Dermis microvascular lymphatic vessel endothelial cell (primary cell): Measurements from ENCODE around the gene SLC6A4. TPM values are rescaled to one million over a fixed set of nuclear protein-coding genes. Genes with fewer than 3 reads are reported as not detected.
"Not testable (repeated sequence)": the region's sequence is repeated elsewhere in the genome, so short reads cannot be mapped to it uniquely, and the experiment has no call there.

Experiments
- DNase-seq, 2 donors: peaks; one replicate each; pipeline versions ENCODE4 v3.0.0 to v3.0.0-alpha.2; 2010; ENCODE audit warnings: low read depth in 2 of 2
- total RNA-seq: library from RNA; depleted of rRNA; stranded (reverse); fragments of >200 nt; gene quantifications from 2 replicates; pipeline ENCODE4 v1.2.1, GENCODE V29; 2014

SLC6A4 gene
- total RNA-seq, 1 donor from 2014 or later: 3.7 TPM

DNA sequence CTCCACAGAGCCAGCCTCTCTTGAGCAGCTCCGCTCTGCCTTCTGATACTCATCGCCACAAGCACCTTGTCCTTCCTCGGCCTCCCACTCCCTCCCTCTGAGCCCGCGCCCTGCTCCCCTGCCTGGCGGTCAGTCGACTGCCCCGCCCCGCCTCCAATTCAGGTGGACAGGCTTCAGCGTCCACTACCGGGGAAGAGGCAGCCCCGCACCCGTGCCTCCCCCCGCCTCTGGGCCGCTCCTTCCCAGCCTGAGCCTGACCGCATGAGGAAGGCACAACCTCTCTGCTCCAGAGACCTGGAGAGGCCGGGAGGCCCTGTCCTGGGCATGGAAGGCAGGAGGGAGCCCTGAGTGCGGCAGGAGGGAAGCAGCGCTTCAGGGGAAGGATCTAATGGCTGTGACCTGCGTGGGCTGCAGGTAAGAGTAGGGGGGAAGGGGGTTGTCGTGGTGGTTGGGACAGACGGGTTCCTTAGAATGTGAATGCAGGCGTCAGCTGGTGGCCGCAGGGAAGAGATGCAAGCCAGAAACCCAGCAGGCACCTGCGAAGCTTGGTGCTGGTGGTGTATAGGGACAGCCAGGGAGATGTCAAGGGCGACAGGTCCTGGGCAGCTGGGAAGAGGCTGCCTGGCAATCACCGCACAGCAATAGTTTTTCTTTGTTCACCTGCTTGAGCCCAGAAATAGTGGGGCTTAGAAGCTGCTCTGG is 3.0 kb upstream of the SLC6A4 start:
- DNase-seq: no peak

DNA sequence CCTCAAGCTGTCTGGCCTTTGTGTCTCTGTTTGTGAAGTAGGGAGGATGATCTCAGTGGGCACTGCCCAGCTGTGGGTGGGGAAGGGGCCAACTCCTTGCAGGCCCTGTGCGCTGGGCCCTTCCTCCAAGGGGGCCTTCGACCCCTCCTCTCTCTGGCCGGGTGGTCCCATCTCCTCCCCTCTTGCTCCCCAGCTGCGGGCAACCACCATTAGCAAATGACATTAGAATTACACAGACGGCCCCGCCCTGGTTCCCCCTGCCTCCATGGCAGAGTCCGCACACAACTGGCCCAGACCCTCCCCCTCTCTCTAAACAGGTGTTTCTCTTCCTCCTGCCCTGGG is 2.5 kb upstream of the SLC6A4 start:
- no peak for DNase-seq

GRCh38 chr17:30237296-30238002 is 2.0 kb upstream of the SLC6A4 start:
- DNase-seq: no peak

- peak; percentile 47 to 65 for DNase-seq
Observed at GRCh38 chr17:30236766-30237165, 1.3 kb upstream of the SLC6A4 start.

GRCh38 chr17:30236297-30236624 is 764 bp upstream of the SLC6A4 start:
- no peak for DNase-seq

DNA sequence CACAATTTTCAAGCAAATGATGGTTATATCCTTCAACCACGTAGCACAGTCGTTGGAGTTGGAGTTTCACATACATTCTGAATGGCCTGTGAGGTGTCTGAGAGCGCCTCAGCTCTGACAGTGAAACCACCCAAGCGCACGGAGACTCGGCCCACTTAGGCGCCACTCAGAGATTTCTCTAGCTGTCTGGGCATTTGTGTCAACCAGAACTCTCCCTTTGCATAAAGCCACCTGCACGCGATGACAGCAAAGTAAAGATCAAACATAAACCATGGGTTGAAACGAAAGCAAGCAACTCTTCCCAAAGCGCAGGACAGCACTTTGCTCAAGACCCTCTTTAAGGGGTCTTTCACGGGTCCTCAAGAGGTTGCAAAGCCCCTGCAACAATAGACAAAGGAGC is 533 bp downstream of the SLC6A4 start:
- DNase-seq: no peak

DNA sequence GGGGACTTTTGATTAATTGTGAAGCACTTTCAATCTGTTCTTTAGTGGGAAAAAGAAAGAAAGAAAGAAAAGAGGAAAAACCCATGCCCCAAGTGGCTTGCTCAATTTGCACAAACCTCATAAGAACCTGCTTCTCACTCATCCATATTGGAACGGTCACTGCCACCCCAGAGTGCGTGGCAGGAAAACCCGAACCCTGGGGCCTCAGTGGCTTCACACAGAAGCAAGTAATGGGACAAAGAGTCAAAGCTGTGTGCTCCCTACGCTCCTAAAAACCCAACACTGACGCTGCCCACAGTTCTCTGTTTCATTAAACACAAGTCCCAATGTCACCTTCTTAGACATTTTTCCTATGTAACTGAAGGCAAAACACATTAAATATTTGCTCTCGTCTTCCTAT is 1.2 kb downstream of the SLC6A4 start:
- no peak for DNase-seq

DNA sequence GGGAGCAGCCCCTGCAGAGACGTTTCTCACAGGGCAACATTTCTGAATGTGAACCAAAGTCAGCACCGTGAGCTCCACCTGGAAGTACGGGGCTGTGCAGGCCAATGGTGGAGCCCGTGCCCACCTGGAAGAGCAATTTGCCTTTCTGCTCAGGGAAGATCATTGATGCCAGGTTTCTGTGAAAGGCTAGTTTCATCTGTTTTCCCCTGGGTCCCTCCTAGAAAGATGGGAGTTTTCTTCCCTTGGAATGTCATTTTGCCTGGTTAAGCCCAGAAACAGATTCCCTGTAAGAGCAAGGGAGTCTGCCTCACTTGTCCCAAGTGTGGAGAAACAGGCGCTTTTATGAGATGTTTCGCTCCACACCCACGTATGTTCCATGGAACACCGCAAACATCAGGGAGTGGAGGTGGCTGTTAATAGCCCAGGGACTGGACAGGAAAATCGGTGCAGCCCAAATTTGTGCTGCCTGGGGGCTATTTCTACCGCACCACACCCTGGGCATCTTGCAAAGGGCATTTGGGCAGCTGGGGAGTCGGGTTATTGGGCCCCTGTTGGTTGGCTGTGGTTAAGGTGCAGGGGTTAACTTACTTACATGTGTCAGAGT is 2.6 kb downstream of the SLC6A4 start:
- DNase-seq: no peak

DNA sequence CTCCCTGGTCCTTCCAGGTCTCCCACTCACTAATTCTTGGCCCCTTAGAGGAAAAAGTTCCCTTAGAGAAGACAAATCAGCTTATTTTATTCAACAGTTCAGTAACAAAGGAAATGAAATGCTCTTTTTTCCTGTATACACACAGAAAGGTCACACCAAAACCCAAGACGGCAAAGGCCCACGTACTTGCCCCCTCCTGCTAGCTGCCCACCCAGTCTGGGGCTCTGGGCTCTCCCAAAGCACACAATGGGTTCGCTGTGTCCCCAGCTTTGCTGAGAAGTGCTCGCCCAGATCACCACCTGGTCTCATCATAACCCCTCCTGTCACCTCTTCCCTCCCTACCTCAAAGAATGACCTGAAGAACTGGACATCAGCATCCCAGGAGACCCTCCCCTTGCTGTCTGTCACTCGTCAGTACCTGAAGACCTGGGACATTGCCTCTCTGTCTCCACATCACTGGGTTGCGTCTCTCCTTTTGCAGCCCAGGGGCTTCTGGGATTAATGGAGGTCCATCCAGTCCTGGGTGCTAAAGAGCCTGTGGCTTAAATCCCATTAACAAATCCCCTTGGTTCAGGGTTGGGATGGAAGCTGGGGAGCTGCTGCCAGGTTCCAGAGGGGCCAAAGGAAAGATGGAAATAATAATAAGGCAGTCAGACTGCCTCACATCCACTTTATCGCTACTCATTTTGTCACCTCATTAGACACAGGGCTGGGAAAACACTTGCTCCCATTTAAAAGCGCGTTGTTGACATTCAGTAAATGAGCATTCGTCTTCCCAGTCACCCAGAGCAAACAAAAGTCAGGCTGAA is 3.3 kb downstream of the SLC6A4 start:
- no peak for DNase-seq

- no peak for DNase-seq
Observed at GRCh38 chr17:30230596-30231125, 4.8 kb downstream of the SLC6A4 start.

GRCh38 chr17:30230009-30230408 is 5.5 kb downstream of the SLC6A4 start:
- not testable (repeated sequence) for DNase-seq

- DNase-seq: no peak
Observed at GRCh38 chr17:30229012-30229411, 6.5 kb downstream of the SLC6A4 start.

GRCh38 chr17:30228011-30228410 is 7.5 kb downstream of the SLC6A4 start:
- no peak for DNase-seq

- no peak for DNase-seq
Observed at GRCh38 chr17:30226878-30227277, 8.6 kb downstream of the SLC6A4 start.

- DNase-seq: no peak
Observed at GRCh38 chr17:30225919-30226553, 9.5 kb downstream of the SLC6A4 start.

DNA sequence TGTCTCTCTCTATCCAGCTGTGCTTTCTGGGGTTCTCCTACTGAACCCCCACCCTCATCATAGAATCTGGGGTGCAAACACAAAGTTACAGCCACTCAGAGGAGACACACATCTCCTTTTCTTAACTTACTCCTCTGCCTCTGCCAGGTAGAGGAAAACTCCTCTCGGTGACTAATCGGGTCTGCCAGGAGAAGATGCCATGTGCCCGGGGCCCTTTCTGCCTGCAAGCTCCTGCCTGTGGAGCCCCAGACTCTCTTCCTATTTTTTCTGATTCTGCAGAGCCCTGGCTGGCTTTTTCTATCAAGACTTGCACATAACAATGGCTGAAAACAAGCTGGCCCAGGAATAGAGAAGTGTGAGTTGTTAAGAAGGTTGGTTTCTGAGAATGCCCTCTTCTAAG is 10.4 kb downstream of the SLC6A4 start:
- no peak for DNase-seq

DNA sequence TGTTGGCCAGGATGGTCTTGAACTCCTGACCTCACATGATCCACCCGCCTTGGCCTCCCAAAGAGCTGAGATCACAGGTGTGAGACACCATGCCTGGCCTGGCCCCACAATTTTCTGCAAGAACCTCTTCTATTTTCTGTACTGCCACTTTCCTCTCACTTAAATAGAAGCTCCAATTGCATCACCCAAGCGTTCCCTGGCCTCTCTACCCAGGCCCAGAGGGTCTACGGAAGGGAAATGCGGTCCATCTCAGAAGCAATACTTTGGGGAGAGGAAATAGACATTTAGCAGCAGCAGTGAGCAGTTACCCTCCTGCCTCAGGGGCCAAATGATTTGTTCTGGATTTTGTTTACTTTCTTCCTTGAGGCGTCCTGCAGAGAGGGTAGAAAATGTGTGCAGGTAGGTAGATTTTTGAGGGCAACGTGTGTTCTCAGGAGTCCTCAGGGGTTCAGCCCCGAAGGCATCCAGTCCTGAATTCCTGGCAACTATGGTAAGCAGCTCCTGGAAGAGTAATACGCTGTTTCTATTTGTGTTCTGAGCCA is 11.0 kb downstream of the SLC6A4 start:
- DNase-seq: no peak

- DNase-seq: no peak
Observed at GRCh38 chr17:30222721-30223175, 12.7 kb downstream of the SLC6A4 start.

DNA sequence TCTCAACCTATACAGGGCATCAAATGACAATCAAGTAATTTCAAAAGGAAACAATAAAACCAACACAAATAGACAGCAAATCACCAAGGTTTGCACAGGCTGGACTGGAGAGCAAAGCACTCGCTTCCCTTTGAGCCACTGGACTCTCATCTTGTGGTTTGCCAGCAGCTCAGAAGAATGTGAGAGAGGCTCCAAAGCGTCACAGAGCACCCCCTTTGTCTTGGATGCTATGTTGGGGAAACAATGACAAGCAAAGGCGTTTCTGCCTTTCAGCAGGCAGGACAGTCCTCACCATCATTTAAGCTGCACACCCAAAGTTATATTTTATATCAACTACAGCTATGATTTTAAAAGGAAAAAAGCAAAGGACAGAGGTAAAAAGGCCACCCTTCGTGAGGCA is 13.2 kb downstream of the SLC6A4 start:
- DNase-seq: no peak

DNA sequence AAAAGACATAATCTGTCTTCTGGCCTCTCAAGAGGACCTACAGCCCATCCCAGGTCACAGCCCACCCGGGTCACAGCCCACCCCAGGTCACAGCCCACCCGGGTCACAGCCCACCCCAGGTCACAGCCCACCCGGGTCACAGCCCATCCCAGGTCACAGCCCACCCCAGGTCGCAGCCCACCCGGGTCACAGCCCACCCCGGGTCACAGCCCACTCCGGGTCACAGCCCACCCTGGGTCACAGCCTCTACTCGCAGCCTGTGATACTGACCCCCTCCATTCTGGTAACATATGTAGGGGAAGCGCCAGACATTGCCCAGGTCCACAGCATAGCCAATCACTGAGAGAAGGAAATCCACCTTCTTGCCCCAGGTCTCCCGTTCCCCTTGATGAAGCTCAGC is 14.2 kb downstream of the SLC6A4 start:
- DNase-seq: no peak

- DNase-seq: no peak
Observed at GRCh38 chr17:30220414-30220813, 15.1 kb downstream of the SLC6A4 start.
